MV-4-11 (cell line): ENCODE results near the gene COX18.

Experiments used
- DNase-seq: peaks from one replicate; lab custom pipeline; 2025; lab: John Stamatoyannopoulos, UW

COX18 gene

DNA sequence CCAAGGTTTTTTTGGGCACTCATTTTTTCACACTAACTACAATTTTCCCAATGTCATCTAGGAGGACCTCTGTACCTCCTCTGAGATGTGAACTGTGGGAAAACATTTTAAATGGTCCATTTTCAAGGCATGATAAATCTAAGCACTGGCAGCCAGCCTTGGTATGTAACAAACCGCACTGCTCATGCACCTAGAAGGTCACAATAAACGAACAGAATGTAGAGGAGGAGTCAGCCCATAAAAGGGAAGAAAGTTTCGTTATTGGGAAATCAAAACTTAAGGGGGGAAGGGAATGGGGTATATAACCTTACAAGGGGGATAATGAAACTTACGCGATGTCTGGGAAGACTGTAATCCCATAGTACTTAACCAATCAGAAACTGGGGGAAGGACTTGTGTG lies 16.4 kb downstream of the COX18 start:
- peak; percentile 32 for DNase-seq

GRCh38 chr4:73051625-73052024 lies 17.9 kb downstream of the COX18 start:
- no peak for DNase-seq

DNA sequence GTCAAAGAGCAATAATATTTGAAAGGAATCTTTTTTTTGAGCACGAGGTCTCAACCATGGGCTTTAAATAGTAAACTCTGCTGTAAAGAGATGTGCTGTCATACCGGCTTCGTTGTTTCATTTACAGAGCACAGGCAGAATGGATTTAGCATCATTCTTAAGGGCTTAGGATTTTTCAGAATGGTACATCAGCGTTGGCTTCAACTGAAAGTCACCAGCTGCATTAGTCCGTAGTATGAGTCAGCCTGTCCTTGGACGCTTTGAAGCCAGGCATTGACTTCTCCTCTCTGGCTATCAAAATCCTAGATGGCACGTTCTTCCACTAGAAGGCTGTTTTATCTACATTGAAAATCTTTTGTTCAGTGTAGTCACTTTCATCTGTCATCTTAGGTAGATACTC lies 23.6 kb downstream of the COX18 start:
- DNase-seq, result no peak

GRCh38 chr4:73037057-73037456 lies 32.5 kb downstream of the COX18 start:
- peak; percentile 40 for DNase-seq

DNA sequence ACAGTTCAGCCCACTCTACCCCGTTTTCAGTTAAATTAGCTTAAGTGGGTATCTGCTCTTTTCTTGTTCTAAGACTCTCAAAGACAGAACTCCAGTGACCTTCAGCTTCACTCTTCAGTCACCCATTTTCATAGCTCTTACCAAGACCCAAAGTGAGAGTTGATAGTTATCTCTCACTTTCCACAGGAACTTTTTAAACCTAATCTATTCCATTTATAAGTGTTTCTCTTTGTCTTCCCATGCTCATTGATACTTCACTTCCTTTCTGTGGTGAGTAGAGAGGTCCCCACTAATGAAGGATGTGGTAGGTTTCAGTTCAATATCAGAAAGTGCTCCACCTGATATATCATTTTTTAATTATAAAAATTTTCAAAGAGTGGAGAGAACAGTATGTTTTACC lies 33.4 kb downstream of the COX18 start:
- DNase-seq, result no peak

GRCh38 chr4:73034896-73035295 lies 34.6 kb downstream of the COX18 start:
- DNase-seq, result no peak

GRCh38 chr4:73028621-73029020 lies 40.9 kb downstream of the COX18 start:
- DNase-seq, result no peak

GRCh38 chr4:73021634-73022033 lies 47.9 kb downstream of the COX18 start:
- peak; percentile 20 for DNase-seq

DNA sequence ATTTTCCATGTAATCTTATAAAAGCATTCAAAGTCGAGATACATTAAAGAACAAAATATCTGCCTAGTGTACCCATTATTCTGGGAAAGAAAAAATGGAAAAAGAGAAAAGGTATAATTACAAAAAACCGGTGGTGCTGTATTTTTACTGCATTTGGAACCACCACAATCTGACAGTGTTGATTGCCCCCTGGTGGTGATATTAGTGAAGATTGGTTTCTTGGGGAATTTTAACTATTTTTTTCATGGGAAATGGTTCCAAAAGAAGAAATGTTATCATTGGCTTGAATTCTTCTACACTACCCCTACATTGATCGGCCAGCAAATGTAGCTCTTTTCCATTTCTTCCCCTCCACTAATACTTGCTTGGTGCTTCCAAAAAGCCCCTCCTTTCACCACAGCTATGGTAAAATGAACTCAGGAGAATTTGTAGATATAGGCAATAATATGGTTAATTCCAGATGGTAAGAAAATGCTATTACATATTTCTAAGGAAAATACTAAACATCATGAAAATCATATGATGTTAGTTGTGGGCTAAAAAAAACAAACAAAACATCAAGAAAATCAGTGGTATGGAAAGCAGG lies 50.0 kb downstream of the COX18 start:
- DNase-seq, result peak; percentile 23

DNA sequence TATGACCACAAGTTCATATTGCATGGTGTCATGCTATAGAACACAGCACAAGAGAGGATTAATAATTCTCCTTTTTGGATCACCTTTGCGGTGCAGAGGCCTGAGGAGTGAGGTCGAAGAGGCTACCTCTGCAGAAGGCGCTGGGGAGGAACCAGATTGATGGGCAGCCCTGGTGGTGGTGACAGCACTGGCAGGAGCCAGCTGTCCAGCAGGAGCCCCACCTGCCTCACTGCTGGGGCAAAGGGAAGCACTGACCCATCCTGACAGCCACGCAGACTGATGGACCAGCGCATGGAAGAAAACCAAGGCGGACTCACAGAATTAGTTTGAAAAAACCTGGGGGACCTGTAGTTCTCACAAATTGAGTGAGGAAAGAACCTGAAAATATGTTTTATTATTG lies 50.9 kb downstream of the COX18 start:
- no peak for DNase-seq

DNA sequence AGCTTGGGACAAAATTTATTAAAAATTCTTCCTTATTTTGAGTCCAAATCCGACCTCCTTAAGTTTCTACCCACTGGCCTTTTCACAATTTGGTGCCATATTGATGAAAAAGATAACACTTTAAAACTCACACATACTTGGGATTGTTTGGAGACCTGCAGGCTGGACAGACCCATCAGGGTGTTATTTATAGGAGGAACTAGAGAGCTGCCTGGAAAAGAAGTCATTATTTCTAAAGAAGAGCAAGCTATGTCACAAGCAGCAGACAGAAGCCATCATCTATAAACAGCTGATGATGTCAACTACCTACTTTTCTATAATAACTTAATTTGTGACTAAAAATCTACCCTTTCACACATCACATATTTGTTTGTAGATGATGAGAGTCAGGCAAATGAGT lies 56.2 kb downstream of the COX18 start:
- no peak for DNase-seq

GRCh38 chr4:73012673-73013072 lies 56.8 kb downstream of the COX18 start:
- no peak for DNase-seq

GRCh38 chr4:73011629-73011985 lies 57.9 kb downstream of the COX18 start:
- DNase-seq, result no peak

DNA sequence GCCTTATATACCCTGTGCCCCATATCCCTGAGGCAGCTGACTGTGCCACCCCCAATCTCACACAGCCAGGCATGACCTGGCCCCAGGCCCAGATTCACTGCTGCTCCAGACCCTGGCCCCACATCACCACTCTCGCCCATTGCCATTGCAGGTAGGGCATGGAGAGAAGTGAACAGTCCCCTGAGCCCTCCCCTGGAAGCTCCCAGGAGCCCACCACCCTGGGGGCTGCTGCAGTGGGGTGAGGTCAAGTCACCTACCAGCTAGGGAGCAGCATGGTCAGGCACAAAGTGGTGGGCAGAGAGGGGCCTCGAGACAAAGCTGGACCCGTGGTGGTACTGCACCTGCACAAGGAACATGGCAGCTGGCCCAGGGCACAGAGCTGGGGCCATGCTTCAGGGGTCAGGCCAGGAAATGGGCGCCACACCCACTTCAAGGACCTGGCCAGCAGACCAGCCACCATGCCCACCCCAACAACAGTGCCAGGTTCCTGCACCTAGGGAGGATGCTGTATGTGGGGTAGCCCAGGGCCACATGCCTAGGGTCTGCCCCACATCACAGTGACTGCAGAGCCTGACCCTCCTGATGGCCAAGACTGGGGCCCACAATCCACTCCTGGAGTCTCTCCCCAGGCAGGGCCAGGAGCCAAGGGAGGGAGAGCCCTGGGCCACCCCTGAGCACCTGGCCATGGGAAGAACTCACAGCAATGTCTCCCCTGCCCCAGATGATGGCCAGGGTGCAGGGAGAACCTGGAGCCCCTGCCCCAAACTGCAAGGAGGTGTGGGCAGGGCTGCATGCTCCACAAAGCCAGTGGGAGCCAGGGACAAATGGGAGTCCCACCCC lies 58.5 kb downstream of the COX18 start:
- DNase-seq, result no peak

- no peak for DNase-seq
Observed at GRCh38 chr4:73007526-73008100, 61.9 kb downstream of the COX18 start.

- no peak for DNase-seq
Observed at GRCh38 chr4:73006286-73006990, 63.1 kb downstream of the COX18 start.

DNA sequence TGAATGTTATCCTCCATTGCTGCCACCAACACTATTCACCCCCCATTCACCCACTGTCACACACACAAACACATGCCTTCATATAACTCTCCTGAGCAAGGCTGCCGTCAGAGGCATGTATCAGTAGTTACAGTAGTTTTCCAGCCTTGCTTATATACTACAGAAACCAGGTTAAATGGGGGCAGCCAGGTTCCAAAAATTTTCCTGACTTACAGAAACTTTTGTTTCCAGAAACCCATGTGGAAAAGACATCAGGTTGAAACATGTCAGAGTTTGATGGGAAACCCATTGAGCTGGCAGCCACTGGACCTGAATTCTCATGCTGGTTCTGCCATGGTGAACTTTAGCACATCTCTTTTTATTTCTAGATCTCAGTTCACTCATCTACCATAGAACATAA lies 64.0 kb downstream of the COX18 start:
- no peak for DNase-seq
